BE2C (cell line): ENCODE results near the gene AMH.

Experiments used
- DNase-seq: peaks from one replicate; pipeline ENCODE4 v3.0.0-alpha.2; 2020
- H3K27me3 ChIP-seq: fragments of 250-450 bp; sonication (Bioruptor Pico); 2 replicates; pipeline ENCODE4 v1.5.1; 2020; ENCODE audit warnings: mild to moderate bottlenecking
- H3K36me3 ChIP-seq: fragments of 250-450 bp; sonication (Bioruptor Pico); 2 replicates; pipeline ENCODE4 v1.5.1; 2020; ENCODE audit warnings: mild to moderate bottlenecking
- H3K4me1 ChIP-seq: fragments of 250-450 bp; sonication (Bioruptor Pico); 2 replicates; pipeline ENCODE4 v1.5.1; 2020
- H3K4me3 ChIP-seq: 2 replicates; pipeline ENCODE4 v1.5.1; 2011; ENCODE audit warnings: low read depth, low read length
- H3K9me3 ChIP-seq: fragments of 250-450 bp; sonication (Bioruptor Pico); 2 replicates; pipeline ENCODE4 v1.5.1; 2020
- TF ChIP-seq, protein P1 (sequence below): IDR thresholded peaks from 2 replicates; pipeline ENCODE4 v1.5.1; 2012; ENCODE audit warnings: mild to moderate bottlenecking, low read depth, low read length

Gene AMH

DNA sequence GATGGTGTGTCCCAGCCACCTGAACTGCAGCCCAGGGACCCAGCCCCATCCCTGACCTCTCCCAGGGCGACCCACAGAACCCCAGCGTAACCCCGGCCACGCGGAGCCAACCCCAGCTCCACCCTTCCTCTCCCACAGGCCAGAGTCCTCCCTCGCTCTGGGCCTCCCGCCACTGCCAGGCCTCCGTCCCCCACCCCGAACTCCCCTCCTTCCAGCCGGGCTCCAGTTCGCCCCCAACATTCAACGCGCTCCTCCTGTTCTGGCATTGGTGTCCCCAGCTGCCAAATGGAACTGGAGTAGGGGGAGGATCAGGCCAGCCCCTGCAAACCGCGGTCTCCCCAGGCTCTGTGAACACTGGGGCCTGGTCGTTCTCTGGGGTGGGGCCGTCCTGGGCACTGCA lies 51.4 kb downstream of the AMH start:
- no peaks in the 10 kb centered on the region for H3K9me3 ChIP-seq
- no peaks in the 10 kb centered on the region for H3K36me3 ChIP-seq
- peaks cover 3% of the 10 kb centered on the region for H3K4me1 ChIP-seq
- peaks cover 5% of the 10 kb centered on the region; the same call in 1 of the 2 replicates for H3K27me3 ChIP-seq
- TF ChIP-seq, protein P1, sequence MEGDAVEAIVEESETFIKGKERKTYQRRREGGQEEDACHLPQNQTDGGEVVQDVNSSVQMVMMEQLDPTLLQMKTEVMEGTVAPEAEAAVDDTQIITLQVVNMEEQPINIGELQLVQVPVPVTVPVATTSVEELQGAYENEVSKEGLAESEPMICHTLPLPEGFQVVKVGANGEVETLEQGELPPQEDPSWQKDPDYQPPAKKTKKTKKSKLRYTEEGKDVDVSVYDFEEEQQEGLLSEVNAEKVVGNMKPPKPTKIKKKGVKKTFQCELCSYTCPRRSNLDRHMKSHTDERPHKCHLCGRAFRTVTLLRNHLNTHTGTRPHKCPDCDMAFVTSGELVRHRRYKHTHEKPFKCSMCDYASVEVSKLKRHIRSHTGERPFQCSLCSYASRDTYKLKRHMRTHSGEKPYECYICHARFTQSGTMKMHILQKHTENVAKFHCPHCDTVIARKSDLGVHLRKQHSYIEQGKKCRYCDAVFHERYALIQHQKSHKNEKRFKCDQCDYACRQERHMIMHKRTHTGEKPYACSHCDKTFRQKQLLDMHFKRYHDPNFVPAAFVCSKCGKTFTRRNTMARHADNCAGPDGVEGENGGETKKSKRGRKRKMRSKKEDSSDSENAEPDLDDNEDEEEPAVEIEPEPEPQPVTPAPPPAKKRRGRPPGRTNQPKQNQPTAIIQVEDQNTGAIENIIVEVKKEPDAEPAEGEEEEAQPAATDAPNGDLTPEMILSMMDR, result no peak
- no peak for DNase-seq
- no peak overlapping the region for H3K4me3 ChIP-seq
